ENCODE measurements around the gene GALNT2.

GALNT2 gene

DNA sequence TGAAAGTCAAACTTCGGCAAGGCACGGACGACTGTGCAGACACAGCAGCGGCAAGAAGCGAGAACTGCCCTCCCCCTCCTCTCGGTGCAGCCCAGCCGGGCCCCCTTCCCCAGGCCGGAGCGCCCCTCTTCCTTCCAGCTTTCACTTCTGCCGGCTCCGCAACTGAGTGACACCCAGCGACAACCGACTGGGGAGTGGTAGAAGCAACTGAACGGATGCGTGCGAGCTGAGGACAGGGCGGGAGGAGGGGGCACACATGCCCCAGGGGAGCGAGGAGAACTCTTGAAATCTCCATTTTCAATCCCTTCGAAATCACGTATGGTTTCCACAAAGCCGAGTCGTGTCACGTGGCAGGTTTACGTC is 212.5 kb downstream of the GALNT2 start:
- DNase-seq (ENCODE audit: low read depth), result no peak

DNA sequence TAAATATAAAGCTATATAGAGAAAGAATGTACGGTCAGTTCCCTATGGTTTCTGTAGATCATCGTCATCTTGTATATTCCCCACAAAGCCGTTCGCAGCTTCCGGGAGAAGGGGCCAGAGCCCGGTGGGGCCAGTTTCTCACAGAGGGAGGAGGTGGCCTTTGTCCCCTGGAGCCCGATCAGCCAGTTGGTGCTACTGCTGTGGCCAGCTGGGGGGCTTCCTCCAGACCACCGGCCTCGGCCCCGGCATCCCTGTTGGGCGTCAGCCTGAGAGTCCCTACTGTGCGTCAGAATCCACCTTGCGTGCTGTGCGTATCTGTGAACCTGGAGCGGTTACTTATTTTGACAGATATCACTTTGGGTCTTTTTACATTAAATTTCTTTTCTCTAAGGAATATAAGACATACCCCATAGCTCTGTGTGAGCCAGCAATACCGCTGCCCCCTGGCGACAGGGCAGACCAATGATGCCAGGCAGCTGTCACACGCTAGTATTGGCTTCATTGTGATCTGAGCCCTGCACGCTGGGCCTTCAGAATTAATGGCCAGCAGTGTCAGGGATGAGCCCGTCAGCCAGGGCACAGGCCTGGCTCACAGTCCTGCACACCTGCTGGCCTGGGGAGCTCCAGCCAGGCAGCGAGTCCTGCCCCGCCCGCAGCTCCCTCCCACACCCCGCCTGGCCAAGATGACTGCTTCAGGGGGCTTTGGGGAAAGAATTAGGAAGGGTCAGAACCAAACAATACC is 213.2 kb downstream of the GALNT2 start:
- no peak for DNase-seq (ENCODE audit: low read depth)

DNA sequence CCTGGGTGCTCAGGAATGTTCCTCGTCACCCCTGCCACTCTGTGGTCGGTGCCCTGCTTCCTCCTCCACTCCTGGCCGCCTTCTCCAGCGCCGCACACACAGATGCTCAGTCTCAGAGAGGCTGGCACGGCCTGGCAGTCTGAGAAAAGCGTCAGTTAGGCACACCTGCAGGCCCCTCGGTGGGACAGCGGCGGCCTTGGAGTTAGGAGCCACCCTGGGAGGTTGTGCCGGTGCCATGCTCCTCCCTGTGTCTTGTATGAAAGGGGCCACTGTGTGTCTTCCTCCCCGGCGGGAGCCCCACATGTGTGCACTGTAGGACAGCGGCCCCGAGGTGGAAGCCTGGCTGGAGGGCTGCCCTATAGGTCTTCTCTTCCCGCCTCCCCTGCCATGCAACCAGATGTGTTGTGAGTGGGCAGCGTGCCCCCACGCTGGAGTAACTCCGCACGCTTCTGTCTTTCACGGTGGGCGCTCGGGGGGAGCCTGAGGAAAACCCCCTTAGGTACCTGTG is 213.9 kb downstream of the GALNT2 start:
- DNase-seq (ENCODE audit: low read depth), result no peak

DNA sequence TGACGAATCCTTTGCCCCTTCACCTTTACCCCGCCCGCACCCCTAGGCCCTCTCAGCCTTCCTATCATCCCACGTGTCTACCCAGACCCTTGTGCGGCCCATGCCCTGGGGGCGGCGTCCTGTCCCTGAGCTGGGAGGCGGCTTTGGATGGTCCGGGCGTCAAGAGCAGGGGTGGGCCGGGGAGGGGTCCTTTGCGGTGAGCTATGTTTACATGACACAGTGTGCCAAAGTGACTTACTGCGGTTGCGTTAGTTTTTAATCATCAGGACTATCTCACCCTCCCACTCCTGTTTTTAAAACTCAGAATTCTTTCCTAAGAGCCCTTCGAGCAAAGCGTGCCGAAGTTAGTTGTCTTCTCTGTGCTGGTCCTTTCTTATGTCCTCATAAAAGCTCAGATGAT is 214.5 kb downstream of the GALNT2 start:
- no peak for DNase-seq (ENCODE audit: low read depth)

DNA sequence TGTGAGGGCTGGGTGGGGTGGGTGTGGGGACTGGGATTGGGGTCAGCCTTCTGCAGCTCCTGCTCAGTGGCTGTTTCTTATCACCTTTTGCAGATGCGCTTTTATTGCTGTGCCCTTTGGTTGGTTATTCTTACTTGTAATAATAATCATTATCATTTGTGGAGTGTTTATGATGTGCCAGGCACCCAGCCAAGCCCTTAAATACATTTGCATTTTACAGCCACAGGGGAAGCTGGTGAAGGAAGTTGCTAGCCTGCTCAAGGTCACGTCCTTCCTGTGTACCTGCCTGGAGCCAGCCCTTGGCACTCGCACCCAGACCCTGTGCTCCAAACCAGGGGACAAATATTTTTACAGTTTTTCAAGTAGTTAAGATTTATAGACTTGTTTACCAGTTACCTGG is 215.1 kb downstream of the GALNT2 start:
- no peak for DNase-seq (ENCODE audit: low read depth)

DNA sequence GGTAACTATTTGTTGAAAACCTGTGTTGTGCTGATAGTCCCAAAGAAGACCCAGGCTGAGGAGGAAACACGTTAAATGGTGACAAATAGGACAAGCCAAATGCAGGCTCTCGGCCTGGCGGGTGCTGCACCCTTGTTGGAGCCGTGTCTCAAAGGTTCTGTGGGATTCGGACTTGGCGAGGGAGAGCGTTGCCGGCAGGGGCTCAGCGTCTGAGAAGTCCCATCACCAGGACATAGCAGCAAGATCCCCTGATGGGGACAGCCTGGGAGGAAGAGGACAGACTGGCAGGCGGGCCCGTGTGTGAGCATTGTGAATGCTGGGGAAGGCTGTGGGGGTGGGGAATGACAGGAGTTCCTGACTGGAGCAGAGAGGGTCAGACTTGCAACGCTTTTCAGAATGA is 216.6 kb downstream of the GALNT2 start:
- no peak for DNase-seq (ENCODE audit: low read depth)

DNA sequence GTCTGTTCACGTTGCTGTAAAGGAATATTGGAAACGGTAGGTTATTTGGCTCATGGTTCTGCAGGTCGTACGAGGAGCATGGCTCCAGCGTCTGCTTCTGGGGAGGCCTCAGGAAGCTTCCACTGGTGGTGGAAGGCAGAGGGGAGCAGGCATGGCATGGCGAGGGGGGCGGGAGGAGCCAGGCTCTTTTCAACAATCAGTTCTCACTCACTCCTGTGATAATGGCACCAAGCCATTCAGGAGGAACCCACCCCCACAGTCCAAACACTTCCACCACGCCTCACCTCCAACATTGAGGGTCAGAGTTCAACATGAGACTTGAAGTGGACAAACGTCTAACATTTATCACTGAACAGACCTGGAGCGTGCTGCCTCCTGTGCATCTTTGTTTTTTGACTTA is 217.9 kb downstream of the GALNT2 start:
- DNase-seq (ENCODE audit: low read depth), result no peak

DNA sequence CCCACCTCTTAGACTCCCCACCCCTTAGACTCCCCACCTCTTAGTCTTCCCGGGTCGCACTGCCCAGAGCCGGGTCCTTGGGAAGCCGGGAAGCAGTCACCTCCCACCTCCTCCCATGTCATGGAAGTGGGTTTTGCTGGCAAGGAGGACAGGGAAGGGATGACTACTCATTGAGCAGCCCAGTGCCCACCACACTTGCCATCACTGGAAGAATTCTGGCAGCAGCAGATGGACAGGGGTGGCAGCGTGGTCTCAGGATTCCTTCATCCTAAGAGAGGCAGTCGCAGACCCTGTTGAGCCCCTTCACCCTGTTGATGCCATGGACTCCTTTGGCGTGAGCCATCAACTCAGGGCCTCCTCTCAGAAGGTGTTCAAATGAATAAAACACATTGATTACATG is 218.3 kb downstream of the GALNT2 start:
- no peak for DNase-seq (ENCODE audit: low read depth)

DNA sequence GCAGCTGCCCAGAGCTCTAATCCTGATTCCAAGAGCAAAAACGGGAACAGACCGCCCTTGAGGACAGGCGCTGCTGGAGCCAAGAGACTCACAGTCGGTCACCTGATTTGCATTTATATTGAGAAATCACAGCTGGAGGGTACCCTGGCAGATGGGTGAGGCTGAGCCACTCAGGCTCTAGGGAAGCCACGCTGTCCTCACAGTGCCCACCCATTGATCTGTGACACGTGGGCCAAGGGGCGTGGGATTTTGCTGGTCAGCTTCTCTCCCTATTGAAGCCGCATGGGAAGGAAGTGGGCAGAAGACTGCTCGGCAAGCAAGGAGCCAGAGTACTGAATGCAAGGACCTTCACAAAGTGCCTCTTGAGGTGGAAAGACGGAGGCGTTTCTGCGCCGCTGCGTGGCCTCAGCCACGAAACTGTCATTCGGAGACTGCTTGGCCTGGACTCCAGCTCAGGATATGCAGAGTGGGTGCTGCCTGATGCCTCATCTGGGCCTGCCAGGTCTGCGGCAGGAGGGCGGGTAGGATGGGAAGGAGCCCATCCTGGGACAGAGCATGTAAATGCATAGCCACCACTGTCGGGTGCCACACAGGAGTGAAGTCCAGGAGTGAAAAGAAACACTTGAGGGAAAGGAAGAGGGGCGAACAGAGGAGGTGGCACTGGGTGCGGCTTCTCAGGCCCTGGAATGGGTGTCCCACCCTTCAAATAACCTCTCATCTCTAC is 219.3 kb downstream of the GALNT2 start:
- no peak for DNase-seq (ENCODE audit: low read depth)

DNA sequence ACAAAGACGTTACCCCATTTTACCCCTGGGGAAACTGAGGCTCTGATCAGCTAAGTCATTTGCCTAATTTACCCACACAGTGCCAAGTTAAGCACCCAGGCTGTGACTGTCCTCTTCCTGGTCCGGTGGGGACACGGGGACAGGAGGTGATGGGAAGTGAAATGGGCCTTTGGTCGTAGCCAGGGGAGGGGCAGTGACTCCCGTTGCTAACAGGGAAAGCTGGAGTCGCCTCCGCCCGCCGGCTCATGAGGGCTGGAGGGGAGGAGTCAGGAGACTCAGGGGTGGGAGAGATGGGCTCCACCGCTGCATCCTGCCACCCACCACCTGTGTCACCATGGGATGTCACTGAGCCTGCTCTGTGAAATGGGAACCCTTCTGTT is 219.8 kb downstream of the GALNT2 start:
- no peak for DNase-seq (ENCODE audit: low read depth)

DNA sequence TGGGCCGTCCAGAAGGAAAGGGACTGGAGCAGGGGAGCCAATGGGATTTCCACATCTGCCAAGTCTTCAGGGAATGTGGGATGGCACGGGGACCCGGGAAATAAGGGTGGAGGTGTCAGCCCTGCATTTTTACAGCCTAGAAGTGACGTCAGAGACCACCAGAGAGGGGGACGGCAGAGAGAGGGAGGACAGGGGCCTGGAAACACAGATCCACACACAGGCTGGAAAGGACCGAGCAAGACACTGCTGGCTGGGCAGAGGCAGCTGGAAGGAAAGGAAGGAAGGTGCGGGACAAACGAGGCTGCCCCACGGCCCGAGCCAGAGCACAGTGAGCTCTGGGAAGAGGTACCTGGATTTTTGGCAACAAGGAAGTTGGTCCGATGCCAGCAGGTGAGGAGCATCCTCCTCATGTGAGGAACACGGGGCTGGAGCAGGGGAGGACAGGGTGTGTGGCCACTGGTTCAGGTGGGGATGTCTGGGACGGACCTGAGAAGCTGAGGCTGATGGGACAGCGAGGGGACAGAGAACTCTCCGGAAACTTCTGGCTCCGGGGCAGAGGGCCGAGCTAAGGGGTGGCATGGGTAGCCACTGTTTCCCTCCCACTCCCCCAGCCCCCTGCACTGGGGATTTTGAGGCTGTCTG is 220.8 kb downstream of the GALNT2 start:
- DNase-seq (ENCODE audit: low read depth), result no peak

DNA sequence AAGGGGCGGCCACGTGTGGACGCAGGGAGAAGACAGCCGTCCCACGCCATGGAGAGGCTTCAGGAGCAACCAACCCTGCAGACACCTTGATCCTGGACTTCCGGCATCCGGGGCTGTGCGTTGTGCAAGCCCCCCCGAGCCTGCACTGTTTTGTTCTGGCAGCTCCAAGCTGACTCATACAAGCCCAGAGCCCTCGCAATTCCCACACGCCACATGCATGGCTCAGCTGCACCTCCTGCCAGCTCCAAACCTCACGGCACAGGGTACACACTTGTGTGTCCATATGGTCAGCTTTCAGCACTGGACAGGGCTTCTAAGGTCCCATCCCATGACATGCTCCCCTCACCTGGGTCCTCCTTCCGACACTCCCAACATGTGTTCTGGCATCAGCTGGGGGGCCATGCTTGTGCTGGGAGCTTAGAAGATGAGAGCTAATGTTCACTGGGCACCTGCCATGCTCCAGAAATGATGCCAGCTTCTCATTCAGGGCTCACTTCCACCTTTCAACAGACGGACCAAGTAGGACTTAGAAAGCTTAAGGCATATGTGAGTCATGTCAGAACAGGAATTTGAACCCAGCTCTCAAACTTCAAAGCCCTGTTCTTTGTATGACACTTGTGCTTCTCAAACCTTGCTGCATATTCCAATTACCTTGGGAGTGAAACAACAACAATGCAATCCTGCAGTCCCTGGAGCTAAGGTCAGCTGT is 221.8 kb downstream of the GALNT2 start:
- DNase-seq (ENCODE audit: low read depth), result no peak

DNA sequence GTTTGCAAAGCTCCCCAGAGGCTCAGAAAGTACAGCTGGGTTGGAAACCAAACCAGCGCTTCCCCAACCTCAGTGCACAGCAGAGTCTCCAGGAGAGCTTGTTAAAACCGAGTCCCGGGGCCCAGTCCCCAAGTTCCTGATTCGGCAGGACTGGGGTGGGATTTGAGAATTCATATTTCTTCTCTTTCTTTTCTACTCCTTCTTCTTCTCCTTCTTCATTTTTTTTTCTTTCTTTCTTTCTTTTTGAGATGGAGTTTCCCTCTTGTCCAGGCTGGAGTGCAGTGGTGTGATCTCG is 222.3 kb downstream of the GALNT2 start:
- no peak for DNase-seq (ENCODE audit: low read depth)

DNA sequence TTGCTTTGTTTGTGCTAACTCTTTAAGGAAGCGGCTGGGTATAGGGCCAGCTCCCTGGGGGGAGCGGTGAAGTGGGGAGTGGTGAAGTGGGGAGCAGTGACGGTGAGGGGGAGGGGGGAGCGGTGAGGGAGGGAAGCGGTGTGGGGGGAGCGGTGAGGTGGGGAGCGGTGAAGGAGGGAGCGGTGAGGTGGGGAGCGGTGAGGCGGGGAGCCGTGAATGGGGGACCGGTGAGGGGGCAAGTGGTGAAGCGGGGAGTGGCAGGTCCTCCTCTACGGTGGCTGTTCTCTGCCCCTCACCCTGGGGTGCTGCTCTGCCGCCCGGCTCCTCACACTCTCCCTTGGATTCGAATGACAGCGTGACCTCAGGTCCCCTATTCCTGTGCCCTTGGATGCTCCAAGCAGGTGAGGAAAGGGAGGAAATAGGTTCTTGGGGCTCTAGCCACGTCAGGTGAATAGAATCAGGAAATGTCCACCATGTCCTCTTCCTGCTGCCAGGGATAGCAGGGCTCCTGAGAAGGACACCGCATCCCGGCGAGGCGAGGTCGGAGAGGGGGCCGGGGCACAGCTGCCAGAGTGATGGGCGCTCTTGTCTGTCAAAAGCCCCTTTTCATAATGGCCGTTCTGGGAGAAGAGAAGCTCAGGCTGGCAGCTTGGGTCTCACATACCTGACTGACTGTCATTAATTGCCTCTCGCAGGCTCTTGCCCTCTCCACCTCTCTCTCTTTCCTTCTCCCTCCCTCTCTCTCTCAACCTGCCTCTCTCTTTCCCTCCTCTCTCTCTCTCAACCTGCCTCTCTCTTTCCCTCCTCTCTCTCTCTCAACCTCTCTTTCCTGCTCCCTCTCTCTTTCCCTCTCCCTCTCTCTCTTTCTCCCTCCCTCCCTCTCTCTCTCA is 224.9 kb downstream of the GALNT2 start:
- no peak for DNase-seq (ENCODE audit: low read depth)

DNA sequence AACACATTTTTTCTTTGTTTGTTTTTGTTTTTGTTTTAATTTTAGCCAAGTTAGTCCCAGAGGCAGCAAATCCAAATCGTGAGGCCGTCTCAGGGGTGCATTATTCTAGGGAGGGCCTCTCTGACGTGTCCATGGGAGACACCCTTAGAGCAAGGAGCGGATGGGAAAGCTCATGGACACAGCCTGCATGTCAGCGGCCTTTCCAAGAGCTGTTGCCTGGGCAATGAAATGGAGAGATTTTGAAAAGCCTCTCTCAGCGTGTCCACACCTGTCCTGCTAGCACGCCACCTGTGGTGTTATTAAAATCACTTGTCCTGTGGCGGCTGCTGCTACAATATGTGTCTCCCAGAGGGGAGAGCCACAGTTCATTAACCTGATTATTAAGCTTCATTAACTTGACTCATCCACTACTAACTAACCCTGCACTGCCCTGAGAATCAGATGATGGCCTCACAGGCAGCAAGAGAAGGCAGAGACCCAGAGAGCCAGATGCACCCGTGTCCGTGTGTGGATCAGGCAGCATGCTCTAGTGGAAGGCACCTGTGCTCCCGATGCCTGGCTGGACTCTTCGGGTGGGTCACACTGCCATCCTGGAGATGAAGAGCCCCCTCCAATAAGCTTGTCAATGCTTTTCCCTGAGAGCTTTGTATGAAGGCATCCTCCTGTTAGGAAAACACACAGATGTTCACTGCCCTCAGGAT is 225.8 kb downstream of the GALNT2 start:
- DNase-seq (ENCODE audit: low read depth), result no peak

DNA sequence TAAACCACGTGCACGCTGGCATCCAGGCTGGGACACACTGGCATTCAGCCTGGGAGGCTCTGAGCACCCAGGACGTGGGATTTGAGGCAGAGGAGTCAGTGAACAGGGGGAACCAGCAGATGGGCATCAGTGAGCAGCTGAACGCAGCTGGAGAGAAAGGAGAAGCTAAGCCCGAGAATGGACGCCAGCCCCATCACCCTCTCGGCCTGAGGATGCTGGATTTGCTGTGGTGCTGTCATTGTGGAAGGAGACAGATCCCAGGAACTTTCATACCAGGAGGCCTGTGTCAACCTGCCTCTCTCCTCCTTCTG is 226.3 kb downstream of the GALNT2 start:
- no peak for DNase-seq (ENCODE audit: low read depth)

DNA sequence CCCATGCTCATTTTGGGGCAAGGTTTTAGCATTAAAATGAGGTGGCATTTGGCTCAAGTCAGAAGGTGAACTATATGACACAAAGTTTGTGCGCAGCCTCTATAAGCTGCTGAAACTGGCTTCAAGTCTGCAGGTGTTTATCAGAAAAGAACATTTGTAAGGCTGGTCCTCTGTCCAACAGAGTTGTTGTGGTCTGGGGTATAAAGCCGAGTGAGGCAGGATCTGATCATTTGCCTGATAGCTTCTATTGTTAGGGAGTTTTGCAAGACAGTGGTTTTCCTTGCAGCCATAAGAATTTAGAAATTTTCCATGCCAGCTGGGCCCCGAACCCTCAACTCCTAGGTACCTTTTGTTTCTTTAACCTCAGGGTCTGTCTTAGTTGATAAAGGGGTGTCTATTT is 228.3 kb downstream of the GALNT2 start:
- DNase-seq (ENCODE audit: low read depth), result no peak

DNA sequence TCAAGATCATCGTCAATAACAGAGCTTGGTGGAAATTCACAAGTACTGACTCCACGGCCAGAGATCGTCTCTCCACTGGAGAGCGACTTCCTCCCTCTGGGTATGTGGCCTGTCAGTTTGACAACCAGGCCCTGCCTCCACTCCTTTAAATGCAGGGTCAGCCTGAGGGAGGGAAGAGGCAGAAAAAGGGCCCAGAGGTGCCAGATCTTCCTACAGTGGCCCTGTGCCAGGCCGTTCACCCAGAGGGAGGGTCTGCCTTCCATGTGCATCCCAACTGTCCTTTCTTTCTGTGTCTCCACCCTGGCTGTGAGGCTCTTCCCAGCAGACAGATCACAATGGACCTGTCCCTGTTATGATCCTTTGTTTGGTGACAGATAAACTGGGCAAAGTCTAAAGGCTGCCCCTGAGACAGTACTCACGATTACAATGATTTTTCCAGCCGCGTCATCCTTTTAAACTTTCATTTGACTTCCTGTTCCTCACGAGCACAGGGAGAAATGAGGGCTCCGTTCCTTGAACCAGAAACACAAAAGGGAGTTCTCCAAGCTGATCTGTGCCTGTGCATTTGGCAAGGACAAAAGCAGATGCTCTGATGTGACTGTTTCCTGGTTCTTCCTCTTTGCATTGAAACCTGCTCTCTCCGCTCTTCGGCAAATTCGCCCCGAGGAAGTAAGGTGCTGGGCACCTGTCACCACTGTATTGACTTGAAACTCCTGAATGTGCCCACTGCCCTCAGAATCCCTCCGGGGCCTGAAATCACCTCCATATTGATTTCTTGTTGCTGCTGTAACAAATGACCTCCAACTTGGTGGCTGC is 232.4 kb downstream of the GALNT2 start:
- no peak for DNase-seq (ENCODE audit: low read depth)

DNA sequence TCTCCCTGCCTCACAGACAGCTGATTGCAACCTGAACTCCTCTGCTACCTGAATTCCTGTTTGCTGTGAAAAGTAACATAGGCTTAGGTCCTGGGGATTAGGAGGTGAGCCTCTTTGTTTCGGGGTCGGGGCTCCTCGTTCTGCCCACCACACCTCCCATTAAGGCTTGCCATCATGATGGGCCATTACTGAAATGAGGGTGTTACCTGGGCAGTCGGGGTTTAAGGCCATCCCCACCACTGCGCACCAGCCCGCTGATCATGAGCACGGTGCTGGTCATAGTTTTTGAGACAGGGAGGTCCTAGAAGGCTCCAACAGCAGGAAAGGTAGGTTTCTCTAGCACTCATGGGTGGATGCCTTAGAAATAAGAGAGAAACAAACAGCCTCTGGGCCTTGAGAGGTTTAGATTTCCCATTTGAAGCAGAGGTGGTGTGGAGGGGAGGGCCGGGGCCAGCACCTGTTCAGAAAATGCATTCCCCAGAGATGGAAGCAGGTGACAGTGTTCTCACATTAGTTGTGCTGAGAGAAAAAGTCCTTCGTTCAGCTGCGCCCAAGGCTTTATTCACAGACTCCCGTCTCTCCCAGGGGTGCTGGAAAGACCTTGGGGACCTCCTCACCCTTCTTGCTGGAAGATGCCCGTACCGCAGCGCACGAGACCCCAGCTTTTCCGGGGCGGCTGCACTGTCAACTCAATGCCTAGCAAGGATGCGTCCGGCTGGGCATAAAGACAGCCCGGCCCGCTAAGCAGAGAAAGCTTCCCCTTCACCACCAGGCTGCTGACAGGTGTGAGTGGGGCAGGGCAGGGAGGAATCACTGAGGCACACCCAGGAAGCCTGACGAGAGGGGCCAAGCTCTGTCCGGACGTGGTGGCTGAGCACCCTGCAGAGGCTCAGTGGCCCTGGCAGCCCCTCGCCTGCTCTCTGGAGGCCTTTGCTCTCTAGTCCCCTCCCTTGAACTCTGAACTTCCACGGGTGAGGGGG is 233.6 kb downstream of the GALNT2 start:
- no peak for DNase-seq (ENCODE audit: low read depth)
